Stomach (tissue), 9 donors: ENCODE results near the gene SAP25. TPM values are rescaled to one million over a fixed set of nuclear protein-coding genes. Genes with fewer than 3 reads are reported as not detected.

Experiments used
- DNase-seq, 2 donors: peaks; one replicate each; pipeline versions ENCODE4 v3.0.0 to v3.0.0-alpha.2; 2013 to 2019
- H3K27ac ChIP-seq, 5 donors: fragments of 200-600 bp in 4 of 5; sonication (generic) in 4 of 5; one replicate each; pipeline ENCODE4 v1.5.1; 2013 to 2019; ENCODE audit warnings: mild to moderate bottlenecking in 1 of 5, moderate library complexity in 1 of 5
- H3K27me3 ChIP-seq, 3 donors: fragments of 200-600 bp; sonication (generic); one replicate each; pipeline ENCODE4 v1.5.1; 2017 to 2019; ENCODE audit warnings: mixed run types in 1 of 3
- H3K36me3 ChIP-seq, 4 donors: fragments of 200-600 bp; sonication (generic); 1 replicate in 3 of 4; 2 replicates in 1 of 4; pipeline ENCODE4 v1.5.1; 2016 to 2019
- H3K4me1 ChIP-seq, 4 donors: fragments of 200-600 bp; sonication (generic); one replicate each; pipeline ENCODE4 v1.5.1; 2016 to 2019
- H3K4me3 ChIP-seq, 4 donors: fragments of 200-600 bp; sonication (generic) in 3 of 4; one replicate each; pipeline ENCODE4 v1.5.1; 2016 to 2019; ENCODE audit warnings: mild to moderate bottlenecking in 1 of 4
- H3K9me3 ChIP-seq, 4 donors: fragments of 200-600 bp; sonication (generic); one replicate each; pipeline ENCODE4 v1.5.1; 2016 to 2019
- CTCF ChIP-seq, 7 experiments: fragments of 450-650 bp in 4 of 7; fragments of 200-600 bp in 3 of 7; sonication (generic) in 3 of 7; IDR thresholded peaks; one replicate each; pipeline ENCODE4 v1.5.1; 2016 to 2019; ENCODE audit warnings: antibody characterized with exemption in 7 of 7, control low read depth in 2 of 7, mild to moderate bottlenecking in 1 of 7
- EP300 ChIP-seq: sonication (generic); formaldehyde crosslinking; IDR thresholded peaks from one replicate; pipeline ENCODE4 v1.6.1; 2017; ENCODE audit warnings: antibody characterized with exemption
- POLR2A ChIP-seq, 4 donors: fragments of 450-650 bp; IDR thresholded peaks; one replicate each; pipeline ENCODE4 v1.6.1; 2016; ENCODE audit warnings: antibody characterized with exemption in 4 of 4, control low read depth in 2 of 4, mild to moderate bottlenecking in 1 of 4, moderate library complexity in 1 of 4
- POLR2AphosphoS5 ChIP-seq, 3 donors: sonication (generic); formaldehyde crosslinking; IDR thresholded peaks; one replicate each; pipeline ENCODE4 v1.6.1; 2016; ENCODE audit warnings: antibody characterized with exemption in 3 of 3
- WGBS, 5 donors: extraction: QIAGEN DNeasy Blood & Tissue Kit in 3 of 5; methylation state at CpG; one replicate each; pipeline versions ENCODE4 v1.1.5 to v1.1.7; 2013 to 2018; 5-methylcytosine and 5-hydroxymethylcytosine counted together
- intact Hi-C: fragments of 100-400 bp; cut with DNase I; formaldehyde crosslinking; loops from one replicate; pipeline ENCODE4 v1.15.1; 2023; ENCODE audit warnings: low total_unique reads
- polyA plus RNA-seq, 3 donors: library from polyadenylated mRNA; stranded (reverse); fragments of 200-250 nt; gene quantifications; one replicate each; pipeline ENCODE4 v1.2.3, GENCODE V29; 2013
- total RNA-seq, 5 donors: library from RNA; depleted of rRNA; stranded (reverse); fragments of >200 nt; gene quantifications; one replicate each; pipeline versions ENCODE4 v1.1.0 to v1.2.3, GENCODE V29; 2014 to 2016
- donor health status: healthy with polysubstance abuse.
- donor health status: Bipolar disorder and iron deficiency.
- donor health status: healthy.

The SAP25 gene
- total and polyA plus RNA-seq, 8 donors = 0.92 to 4.7 (median 1.8) TPM; not detected in 3

- 92 to 98% (median 93%) methylated on average over 17 to 28 of the region's 28 CpGs for WGBS, 5 donors
- peaks cover 17 to 24% (median 18%) of the 10 kb centered on the region in 4 donors for H3K4me1 ChIP-seq
- no peaks in the 10 kb centered on the region for H3K9me3 ChIP-seq
- no peaks in the 10 kb centered on the region for H3K27me3 ChIP-seq
- intact Hi-C loops = no loop called here
- TF ChIP-seq EP300 (no peak), CTCF (IDR thresholded peaks at IDR 0.05) (no peak), POLR2AphosphoS5 (IDR thresholded peaks at IDR 0.05) (no peak), POLR2A (IDR thresholded peaks at IDR 0.05) (no peak)
- DNase-seq = no peak
- no peak overlapping the region for H3K27ac ChIP-seq
- no peak overlapping the region for H3K4me3 ChIP-seq
- peaks cover 75 to 91% (median 91%) of the 10 kb centered on the region in 4 donors for H3K36me3 ChIP-seq
Measured at GRCh38 chr7:100578246-100579183, 4.8 kb upstream of the SAP25 start.

- 93 to 97% (median 94%) methylated on average over 11 to 14 of the region's 14 CpGs for WGBS, 5 donors
Measured at GRCh38 chr7:100577507-100577906, 3.8 kb upstream of the SAP25 start.

GRCh38 chr7:100577103-100577502 is 3.4 kb upstream of the SAP25 start:
- Histone ChIP-seq H3K9me3 (no peaks in the 10 kb centered on the region), H3K36me3 (peaks cover 72 to 98% (median 96%) of the 10 kb centered on the region in 4 donors), H3K4me3 (no peak overlapping the region), H3K4me1 (peaks cover 3 to 10% (median 4%) of the 10 kb centered on the region in 4 donors), H3K27me3 (peaks cover 0 to 7% (median 0%) of the 10 kb centered on the region in 3 donors), H3K27ac (no peak overlapping the region)
- intact Hi-C loops = no loop called here
- no peak for DNase-seq
- no peak for TF ChIP-seq POLR2AphosphoS5 (IDR thresholded peaks at IDR 0.05)
- TF ChIP-seq POLR2A (IDR thresholded peaks at IDR 0.05) = no peak
- no peak for TF ChIP-seq CTCF (IDR thresholded peaks at IDR 0.05)
- TF ChIP-seq EP300 = no peak
- WGBS, 5 donors = 89 to 96% (median 93%) methylated on average over 12 to 24 of the region's 24 CpGs

More at GRCh38 chr7:100577507-100577906, 3.8 kb upstream of the SAP25 start:
- H3K4me3 ChIP-seq = no peak overlapping the region
- intact Hi-C loops = no loop called here
- no peak for DNase-seq
- TF ChIP-seq CTCF (IDR thresholded peaks at IDR 0.05) (no peak), EP300 (no peak), POLR2A (IDR thresholded peaks at IDR 0.05) (no peak), POLR2AphosphoS5 (IDR thresholded peaks at IDR 0.05) (no peak)
- H3K27ac ChIP-seq = no peak overlapping the region
- peaks cover 75 to 99% (median 98%) of the 10 kb centered on the region in 4 donors for H3K36me3 ChIP-seq
- H3K27me3 ChIP-seq = peaks cover 0 to 4% (median 0%) of the 10 kb centered on the region in 3 donors
- H3K4me1 ChIP-seq = peaks cover 7 to 14% (median 8%) of the 10 kb centered on the region in 4 donors
- no peaks in the 10 kb centered on the region for H3K9me3 ChIP-seq

GRCh38 chr7:100576384-100576993 is 2.8 kb upstream of the SAP25 start:
- peaks cover 0 to 7% (median 0%) of the 10 kb centered on the region in 3 donors for H3K27me3 ChIP-seq
- no peak for DNase-seq
- H3K9me3 ChIP-seq = no peaks in the 10 kb centered on the region
- no peak for TF ChIP-seq EP300
- no peak for TF ChIP-seq POLR2A (IDR thresholded peaks at IDR 0.05)
- TF ChIP-seq CTCF (IDR thresholded peaks at IDR 0.05) = no peak
- TF ChIP-seq POLR2AphosphoS5 (IDR thresholded peaks at IDR 0.05) = no peak
- H3K27ac ChIP-seq = no peak overlapping the region
- intact Hi-C loops = no loop called here
- no peak overlapping the region for H3K4me3 ChIP-seq
- WGBS, 5 donors = 90 to 96% (median 95%) methylated on average over 11 to 13 of the region's 13 CpGs
- H3K4me1 ChIP-seq = peaks cover 0 to 5% (median 2%) of the 10 kb centered on the region in 4 donors
- H3K36me3 ChIP-seq = peaks cover 66 to 92% (median 90%) of the 10 kb centered on the region in 4 donors
